ENCODE data around the gene FYN.

- TF ChIP-seq, protein P1, sequence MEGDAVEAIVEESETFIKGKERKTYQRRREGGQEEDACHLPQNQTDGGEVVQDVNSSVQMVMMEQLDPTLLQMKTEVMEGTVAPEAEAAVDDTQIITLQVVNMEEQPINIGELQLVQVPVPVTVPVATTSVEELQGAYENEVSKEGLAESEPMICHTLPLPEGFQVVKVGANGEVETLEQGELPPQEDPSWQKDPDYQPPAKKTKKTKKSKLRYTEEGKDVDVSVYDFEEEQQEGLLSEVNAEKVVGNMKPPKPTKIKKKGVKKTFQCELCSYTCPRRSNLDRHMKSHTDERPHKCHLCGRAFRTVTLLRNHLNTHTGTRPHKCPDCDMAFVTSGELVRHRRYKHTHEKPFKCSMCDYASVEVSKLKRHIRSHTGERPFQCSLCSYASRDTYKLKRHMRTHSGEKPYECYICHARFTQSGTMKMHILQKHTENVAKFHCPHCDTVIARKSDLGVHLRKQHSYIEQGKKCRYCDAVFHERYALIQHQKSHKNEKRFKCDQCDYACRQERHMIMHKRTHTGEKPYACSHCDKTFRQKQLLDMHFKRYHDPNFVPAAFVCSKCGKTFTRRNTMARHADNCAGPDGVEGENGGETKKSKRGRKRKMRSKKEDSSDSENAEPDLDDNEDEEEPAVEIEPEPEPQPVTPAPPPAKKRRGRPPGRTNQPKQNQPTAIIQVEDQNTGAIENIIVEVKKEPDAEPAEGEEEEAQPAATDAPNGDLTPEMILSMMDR (conservative IDR thresholded peaks at IDR 0.05; ENCODE audit: low read depth, low read length) = no peak
- TF ChIP-seq MAFK (IDR thresholded peaks at IDR 0.05; ENCODE audit: low read depth, low read length) (no peak), RAD21 (IDR thresholded peaks at IDR 0.05; ENCODE audit: low read length) (no peak), RCOR1 (IDR thresholded peaks at IDR 0.05; ENCODE audit: insufficient replicate concordance, low read length) (no peak), POLR2A (IDR thresholded peaks at IDR 0.05; ENCODE audit: low read depth, low read length) (no peak), CEBPB (IDR thresholded peaks at IDR 0.05; ENCODE audit: low read depth, low read length) (no peak), BHLHE40 (IDR thresholded peaks at IDR 0.05; ENCODE audit: low read depth, low read length) (no peak), NFE2L2 (IDR thresholded peaks at IDR 0.05; ENCODE audit: low read depth, low read length) (no peak), MXI1 (IDR thresholded peaks at IDR 0.05; ENCODE audit: borderline replicate concordance, low read depth, low read length) (no peak), FOS (IDR thresholded peaks at IDR 0.05; ENCODE audit: low read depth, low read length) (no peak), SMC3 (IDR thresholded peaks at IDR 0.05; ENCODE audit: low read depth, low read length) (no peak), CHD1 (IDR thresholded peaks at IDR 0.05; ENCODE audit: low read depth, low read length) (no peak)
- TF ChIP-seq, protein P2, sequence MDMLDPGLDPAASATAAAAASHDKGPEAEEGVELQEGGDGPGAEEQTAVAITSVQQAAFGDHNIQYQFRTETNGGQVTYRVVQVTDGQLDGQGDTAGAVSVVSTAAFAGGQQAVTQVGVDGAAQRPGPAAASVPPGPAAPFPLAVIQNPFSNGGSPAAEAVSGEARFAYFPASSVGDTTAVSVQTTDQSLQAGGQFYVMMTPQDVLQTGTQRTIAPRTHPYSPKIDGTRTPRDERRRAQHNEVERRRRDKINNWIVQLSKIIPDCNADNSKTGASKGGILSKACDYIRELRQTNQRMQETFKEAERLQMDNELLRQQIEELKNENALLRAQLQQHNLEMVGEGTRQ (IDR thresholded peaks at IDR 0.05; ENCODE audit: low read depth, low read length) = no peak
Measured at GRCh38 chr6:111809264-111809663, 64.0 kb downstream of the FYN start.

Measured in IMR-90 (cell line).